ENCODE results near the gene SRCIN1.
"Not testable (repeated sequence)": the region's sequence is repeated elsewhere in the genome, so short reads cannot be mapped to it uniquely, and the experiment has no call there.

Gene SRCIN1

GRCh38 chr17:38497656-38498055 is 108.1 kb downstream of the SRCIN1 start:
- not testable (repeated sequence) for H3K36me3 ChIP-seq (ENCODE audit: control insufficient read depth, insufficient read depth, low read length); H3K9ac ChIP-seq (ENCODE audit: low read length); H3K27me3 ChIP-seq (ENCODE audit: control insufficient read depth, insufficient read depth, low read length); H3K9me3 ChIP-seq (ENCODE audit: control insufficient read depth, low read length); H3K4me3 ChIP-seq (ENCODE audit: low read length); H3K4me1 ChIP-seq (ENCODE audit: control insufficient read depth, insufficient read depth, low read length)

GRCh38 chr17:38494152-38494551 is 111.6 kb downstream of the SRCIN1 start:
- H3K27me3 ChIP-seq (ENCODE audit: control insufficient read depth, insufficient read depth, low read length); H3K36me3 ChIP-seq (ENCODE audit: control insufficient read depth, insufficient read depth, low read length); H3K9ac ChIP-seq (ENCODE audit: low read length); H3K4me1 ChIP-seq (ENCODE audit: control insufficient read depth, insufficient read depth, low read length); H3K9me3 ChIP-seq (ENCODE audit: control insufficient read depth, low read length); H3K4me3 ChIP-seq (ENCODE audit: low read length): not testable (repeated sequence)

- H3K9me3 ChIP-seq (ENCODE audit: control insufficient read depth, low read length); H3K4me3 ChIP-seq (ENCODE audit: low read length); H3K9ac ChIP-seq (ENCODE audit: low read length); H3K4me1 ChIP-seq (ENCODE audit: control insufficient read depth, insufficient read depth, low read length); H3K27me3 ChIP-seq (ENCODE audit: control insufficient read depth, insufficient read depth, low read length); H3K36me3 ChIP-seq (ENCODE audit: control insufficient read depth, insufficient read depth, low read length): not testable (repeated sequence)
Observed at GRCh38 chr17:38492067-38493040, 113.4 kb downstream of the SRCIN1 start.

- not testable (repeated sequence) for H3K27me3 ChIP-seq (ENCODE audit: control insufficient read depth, insufficient read depth, low read length); H3K36me3 ChIP-seq (ENCODE audit: control insufficient read depth, insufficient read depth, low read length); H3K4me1 ChIP-seq (ENCODE audit: control insufficient read depth, insufficient read depth, low read length)
Observed at GRCh38 chr17:38491346-38492066, 114.2 kb downstream of the SRCIN1 start.

GRCh38 chr17:38489774-38490173 is 116.0 kb downstream of the SRCIN1 start:
- not testable (repeated sequence) for H3K9me3 ChIP-seq (ENCODE audit: control insufficient read depth, low read length); H3K9ac ChIP-seq (ENCODE audit: low read length); H3K4me3 ChIP-seq (ENCODE audit: low read length); H3K36me3 ChIP-seq (ENCODE audit: control insufficient read depth, insufficient read depth, low read length); H3K4me1 ChIP-seq (ENCODE audit: control insufficient read depth, insufficient read depth, low read length); H3K27me3 ChIP-seq (ENCODE audit: control insufficient read depth, insufficient read depth, low read length)

More at GRCh38 chr17:38491346-38492066, 114.2 kb downstream of the SRCIN1 start:
- H3K9ac ChIP-seq (ENCODE audit: low read length); H3K4me3 ChIP-seq (ENCODE audit: low read length); H3K9me3 ChIP-seq (ENCODE audit: control insufficient read depth, low read length): not testable (repeated sequence)

GRCh38 chr17:38485681-38486298 is 120.0 kb downstream of the SRCIN1 start:
- H3K27me3 ChIP-seq (ENCODE audit: control insufficient read depth, insufficient read depth, low read length); H3K4me1 ChIP-seq (ENCODE audit: control insufficient read depth, insufficient read depth, low read length); H3K9me3 ChIP-seq (ENCODE audit: control insufficient read depth, low read length); H3K4me3 ChIP-seq (ENCODE audit: low read length); H3K36me3 ChIP-seq (ENCODE audit: control insufficient read depth, insufficient read depth, low read length); H3K9ac ChIP-seq (ENCODE audit: low read length): not testable (repeated sequence)

GRCh38 chr17:38485146-38485468 is 120.6 kb downstream of the SRCIN1 start:
- H3K4me3 ChIP-seq (ENCODE audit: low read length): no peak overlapping the region
- no peaks in the 10 kb centered on the region for H3K4me1 ChIP-seq (ENCODE audit: control insufficient read depth, insufficient read depth, low read length)
- no peak overlapping the region for H3K9ac ChIP-seq (ENCODE audit: low read length)
- no peaks in the 10 kb centered on the region for H3K36me3 ChIP-seq (ENCODE audit: control insufficient read depth, insufficient read depth, low read length)
- no peaks in the 10 kb centered on the region for H3K27me3 ChIP-seq (ENCODE audit: control insufficient read depth, insufficient read depth, low read length)
- H3K9me3 ChIP-seq (ENCODE audit: control insufficient read depth, low read length): no peaks in the 10 kb centered on the region

GRCh38 chr17:38484242-38485145 is 121.3 kb downstream of the SRCIN1 start:
- H3K9me3 ChIP-seq (ENCODE audit: control insufficient read depth, low read length); H3K9ac ChIP-seq (ENCODE audit: low read length); H3K36me3 ChIP-seq (ENCODE audit: control insufficient read depth, insufficient read depth, low read length); H3K27me3 ChIP-seq (ENCODE audit: control insufficient read depth, insufficient read depth, low read length); H3K4me3 ChIP-seq (ENCODE audit: low read length); H3K4me1 ChIP-seq (ENCODE audit: control insufficient read depth, insufficient read depth, low read length): not testable (repeated sequence)

- H3K36me3 ChIP-seq (ENCODE audit: control insufficient read depth, insufficient read depth, low read length); H3K4me1 ChIP-seq (ENCODE audit: control insufficient read depth, insufficient read depth, low read length); H3K9ac ChIP-seq (ENCODE audit: low read length); H3K9me3 ChIP-seq (ENCODE audit: control insufficient read depth, low read length); H3K4me3 ChIP-seq (ENCODE audit: low read length); H3K27me3 ChIP-seq (ENCODE audit: control insufficient read depth, insufficient read depth, low read length): not testable (repeated sequence)
Observed at GRCh38 chr17:38482700-38483043, 123.1 kb downstream of the SRCIN1 start.

GRCh38 chr17:38482039-38482699 is 123.6 kb downstream of the SRCIN1 start:
- H3K4me3 ChIP-seq (ENCODE audit: low read length); H3K9ac ChIP-seq (ENCODE audit: low read length); H3K4me1 ChIP-seq (ENCODE audit: control insufficient read depth, insufficient read depth, low read length); H3K9me3 ChIP-seq (ENCODE audit: control insufficient read depth, low read length); H3K27me3 ChIP-seq (ENCODE audit: control insufficient read depth, insufficient read depth, low read length); H3K36me3 ChIP-seq (ENCODE audit: control insufficient read depth, insufficient read depth, low read length): not testable (repeated sequence)

All from mucosa of stomach (tissue), 1 donor.